Activated CD8-positive, alpha-beta memory T cell treated with anti-CD3 and anti-CD28 coated beads for 1 hour (primary cell): ENCODE measurements around the gene SULT2A1.
A peak's percentile ranks its signal among the peaks of the same experiment; 100 is the strongest.
"Not testable (repeated sequence)": the region's sequence is repeated elsewhere in the genome, so short reads cannot be mapped to it uniquely, and the experiment has no call there.

Experiments
- DNase-seq, 2 donors: peaks; one replicate each; pipeline ENCODE4 v3.0.0-alpha.2; 2020; ENCODE audit warnings: low read depth in 1 of 2; ENCODE audit errors: extremely low read depth in 1 of 2

Gene SULT2A1, protein sequence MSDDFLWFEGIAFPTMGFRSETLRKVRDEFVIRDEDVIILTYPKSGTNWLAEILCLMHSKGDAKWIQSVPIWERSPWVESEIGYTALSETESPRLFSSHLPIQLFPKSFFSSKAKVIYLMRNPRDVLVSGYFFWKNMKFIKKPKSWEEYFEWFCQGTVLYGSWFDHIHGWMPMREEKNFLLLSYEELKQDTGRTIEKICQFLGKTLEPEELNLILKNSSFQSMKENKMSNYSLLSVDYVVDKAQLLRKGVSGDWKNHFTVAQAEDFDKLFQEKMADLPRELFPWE

DNA sequence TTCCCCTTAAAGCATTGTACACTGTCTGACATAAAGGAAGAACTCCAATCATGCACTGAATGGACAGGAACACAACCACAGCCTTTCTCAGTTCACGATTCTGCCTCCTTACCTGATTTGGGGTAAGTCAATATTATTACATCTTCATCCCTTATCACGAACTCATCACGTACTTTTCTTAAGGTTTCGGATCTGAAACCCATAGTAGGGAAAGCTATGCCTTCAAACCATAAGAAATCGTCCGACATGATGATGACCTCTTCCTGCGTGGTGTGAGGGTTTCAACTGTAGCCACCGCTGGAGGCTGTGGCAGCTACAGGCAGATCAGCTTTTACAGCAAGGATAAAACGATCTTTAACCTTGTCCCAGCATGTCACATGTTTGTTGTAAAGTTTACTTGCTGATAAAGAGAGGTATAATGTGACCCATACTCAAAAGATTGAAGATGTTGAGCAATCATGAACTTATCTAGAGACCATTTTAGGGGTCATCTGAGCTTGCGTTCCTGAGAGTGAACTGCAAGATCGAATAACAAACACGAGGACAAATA lies at the start of gene SULT2A1:
TSS of gene SULT2A1 (minus strand) at position 306 of the 550 bp plus-strand sequence. CDS start at position 248, 58 bp downstream.
- DNase-seq = no peak

DNA sequence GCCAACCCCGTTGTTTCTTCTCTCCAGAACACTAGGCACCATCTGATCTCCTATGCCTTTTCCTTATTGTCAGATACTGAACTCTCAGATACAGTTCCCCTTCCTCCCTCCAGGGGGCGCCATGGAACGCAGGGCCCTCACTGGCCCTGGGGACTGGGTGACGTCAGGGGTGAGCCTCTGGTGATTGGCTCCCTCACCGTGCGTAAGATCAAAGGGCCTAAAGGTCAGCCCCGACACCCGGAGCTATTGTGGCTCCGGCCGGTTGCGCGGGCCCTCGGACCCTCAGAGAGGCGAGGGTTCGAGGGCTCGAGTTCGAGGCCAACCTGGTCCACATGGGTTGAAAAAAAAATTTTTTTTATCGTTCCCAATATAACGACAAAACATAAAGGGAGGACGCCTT lies 42.5 kb upstream of the SULT2A1 start:
- DNase-seq = not testable (repeated sequence)

DNA sequence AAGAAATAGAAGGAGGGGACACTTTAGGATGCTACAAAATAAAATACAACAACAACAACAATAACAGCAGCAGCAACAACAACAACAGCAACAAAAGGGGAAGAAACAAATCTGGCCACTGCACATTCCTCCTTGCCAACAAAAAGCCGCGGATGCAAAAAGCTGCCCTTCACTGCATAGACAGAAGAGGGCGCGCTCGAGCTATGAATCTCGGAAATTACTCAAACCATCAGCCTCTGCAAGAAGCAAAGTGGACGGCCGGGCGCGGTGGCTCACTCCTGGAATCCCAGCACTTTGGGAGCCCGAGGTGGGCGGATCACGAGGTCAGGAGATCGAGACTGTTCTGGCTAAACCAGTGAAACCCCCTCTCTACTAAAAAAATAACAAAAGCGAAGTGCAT lies 34.0 kb upstream of the SULT2A1 start:
- not testable (repeated sequence) for DNase-seq

DNA sequence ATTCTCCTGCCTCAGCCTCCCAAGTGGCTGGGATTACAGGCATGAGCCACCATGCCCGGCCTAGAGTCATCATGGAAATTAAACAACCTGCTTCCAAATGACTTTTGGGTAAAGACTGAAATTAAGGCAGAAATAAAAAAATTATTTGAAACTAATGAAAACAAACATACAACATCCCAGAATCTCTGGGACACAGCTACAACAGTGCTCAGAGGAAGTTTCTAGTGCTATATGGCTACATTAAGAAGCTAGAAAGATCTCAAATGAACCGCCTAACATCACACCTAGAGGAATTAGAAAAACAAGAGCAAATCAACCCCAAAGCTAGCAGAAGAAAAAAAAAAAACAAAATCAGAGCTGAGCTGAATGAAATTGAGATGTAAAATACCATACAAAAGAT lies 24.1 kb upstream of the SULT2A1 start:
- DNase-seq = not testable (repeated sequence)

DNA sequence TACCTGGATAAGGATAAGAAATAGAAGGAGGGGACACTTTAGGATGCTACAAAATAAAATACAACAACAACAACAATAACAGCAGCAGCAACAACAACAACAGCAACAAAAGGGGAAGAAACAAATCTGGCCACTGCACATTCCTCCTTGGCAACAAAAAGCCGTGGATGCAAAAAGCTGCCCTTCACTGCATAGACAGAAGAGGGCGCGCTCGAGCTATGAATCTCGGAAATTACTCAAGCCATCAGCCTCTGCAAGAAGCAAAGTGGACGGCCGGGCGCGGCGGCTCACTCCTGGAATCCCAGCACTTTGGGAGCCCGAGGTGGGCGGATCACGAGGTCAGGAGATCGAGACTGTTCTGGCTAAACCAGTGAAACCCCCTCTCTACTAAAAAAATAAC lies 23.2 kb upstream of the SULT2A1 start:
- DNase-seq = peak; percentile 3 to 36

DNA sequence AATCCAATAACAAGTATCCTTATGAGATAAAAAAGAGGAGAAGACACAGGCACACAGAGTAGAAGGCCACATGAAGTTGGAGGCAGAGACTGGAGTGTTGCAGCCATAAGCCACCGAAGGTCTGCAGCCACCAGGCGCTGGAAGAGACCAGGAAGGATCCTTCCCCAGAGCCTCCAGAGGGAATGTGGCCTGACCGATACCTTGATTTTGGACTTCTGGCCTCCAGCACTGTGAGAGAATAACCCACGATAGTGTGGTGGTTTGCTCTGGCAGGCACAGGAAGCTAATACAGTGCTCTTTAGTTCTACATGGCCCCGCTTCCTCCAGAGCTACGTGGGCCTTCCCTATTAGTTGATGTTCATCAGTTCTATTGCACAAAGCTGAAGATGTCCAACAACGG lies 15.3 kb upstream of the SULT2A1 start:
- DNase-seq = no peak

DNA sequence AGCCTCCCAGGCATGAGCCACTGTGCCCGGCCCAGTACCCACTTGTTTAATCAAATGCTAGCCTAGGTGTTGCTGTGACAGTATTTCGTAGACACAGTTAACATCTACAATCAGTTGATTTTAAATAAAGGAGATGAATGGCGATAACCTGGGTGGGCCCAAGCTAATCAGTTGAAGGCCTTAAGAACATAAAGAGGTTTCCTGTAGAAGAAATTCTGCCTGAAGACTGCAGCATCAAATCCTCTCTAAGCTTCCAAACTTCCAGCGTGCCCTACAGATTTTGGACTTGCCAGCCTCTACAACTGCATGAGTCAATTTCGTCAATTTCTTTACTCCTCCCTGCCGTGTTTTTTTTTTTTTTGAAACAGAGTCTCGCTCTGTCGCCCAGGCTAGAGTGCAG lies 13.2 kb upstream of the SULT2A1 start:
- no peak for DNase-seq

DNA sequence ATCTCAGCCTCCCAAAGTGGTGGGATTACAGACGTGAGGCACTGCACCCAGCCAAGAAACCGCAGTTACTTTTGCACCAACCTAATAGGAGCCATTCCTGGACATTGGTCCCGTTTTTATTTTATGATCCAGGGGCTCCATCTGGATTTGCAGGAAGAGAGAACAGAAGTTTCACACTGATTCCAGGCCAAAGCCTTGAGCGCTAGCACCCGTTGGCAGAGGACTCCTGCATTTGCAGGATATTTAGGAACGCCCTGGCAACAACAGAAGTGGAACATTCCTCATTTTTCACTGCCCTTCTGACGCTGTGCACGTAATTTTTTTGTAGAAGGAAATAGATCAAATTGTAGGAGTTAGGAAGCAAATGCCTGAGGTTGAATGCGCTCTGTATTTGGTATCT lies 11.7 kb upstream of the SULT2A1 start:
- DNase-seq = no peak

DNA sequence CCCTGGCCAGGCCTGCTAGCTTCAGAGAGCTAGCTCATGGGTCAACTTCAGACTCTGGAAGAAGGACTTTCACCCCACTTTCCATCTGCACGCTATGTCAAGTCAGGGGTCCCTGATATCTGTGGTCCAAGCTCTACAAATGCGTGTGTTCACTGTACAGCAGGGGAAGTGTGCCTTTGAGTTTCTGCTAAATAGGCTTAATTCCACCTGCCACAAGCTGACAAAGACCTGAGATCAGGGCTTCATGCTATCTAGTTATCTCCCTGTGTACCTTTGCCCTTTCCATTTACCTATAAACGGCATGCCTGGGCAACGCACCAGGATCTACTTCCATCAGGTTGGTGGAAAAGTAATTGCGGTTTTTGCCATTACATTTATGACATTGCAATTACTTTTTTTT lies 10.7 kb upstream of the SULT2A1 start:
- no peak for DNase-seq

DNA sequence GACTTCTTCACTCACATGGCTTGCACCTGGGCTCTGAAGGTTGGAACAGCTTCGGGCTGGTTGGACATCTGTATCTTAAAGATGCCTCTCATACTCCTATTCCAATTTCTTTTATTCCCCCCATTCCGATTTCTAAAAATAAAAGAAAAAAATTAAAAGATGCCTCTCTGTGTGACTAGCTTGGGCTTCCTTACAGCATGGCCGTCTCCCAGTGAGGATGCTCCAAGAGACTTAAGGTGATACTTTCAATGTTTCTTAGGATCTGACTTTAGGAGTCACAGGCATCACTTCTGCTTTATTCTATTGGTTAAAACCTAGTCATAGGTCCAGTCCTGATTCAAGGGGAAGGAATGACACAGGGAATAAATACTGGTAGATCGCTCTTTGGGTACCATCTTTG lies 9.9 kb upstream of the SULT2A1 start:
- no peak for DNase-seq

DNA sequence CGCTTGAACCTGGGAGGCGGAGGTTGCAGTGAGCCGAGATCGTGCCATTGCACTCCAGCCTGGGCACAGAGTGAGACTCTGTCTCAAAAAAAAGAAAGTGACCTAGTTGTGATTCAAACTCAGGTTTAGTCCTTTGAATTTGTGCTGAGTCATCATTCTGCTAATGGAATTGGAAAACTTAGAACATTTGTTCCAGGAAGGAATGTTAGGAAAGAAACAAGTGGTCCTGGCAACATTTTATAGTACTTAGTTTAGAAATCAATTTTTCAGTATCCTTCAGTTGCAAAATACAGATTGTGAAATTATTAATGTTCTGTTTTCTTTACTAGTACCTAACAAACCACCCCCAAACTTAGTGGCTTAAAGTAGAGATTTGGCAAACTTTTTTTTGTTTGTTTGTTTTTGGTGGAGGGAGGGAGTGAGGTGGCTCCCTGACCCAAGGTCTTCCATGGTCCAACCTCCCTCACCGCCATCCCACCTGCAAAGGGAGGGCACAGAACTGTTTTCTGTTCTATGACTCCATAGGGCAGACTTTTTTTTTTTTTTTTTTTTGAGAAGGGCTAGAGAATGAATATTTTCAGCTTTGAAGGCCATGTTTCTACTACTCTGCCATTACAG lies 9.2 kb upstream of the SULT2A1 start:
- DNase-seq = no peak

DNA sequence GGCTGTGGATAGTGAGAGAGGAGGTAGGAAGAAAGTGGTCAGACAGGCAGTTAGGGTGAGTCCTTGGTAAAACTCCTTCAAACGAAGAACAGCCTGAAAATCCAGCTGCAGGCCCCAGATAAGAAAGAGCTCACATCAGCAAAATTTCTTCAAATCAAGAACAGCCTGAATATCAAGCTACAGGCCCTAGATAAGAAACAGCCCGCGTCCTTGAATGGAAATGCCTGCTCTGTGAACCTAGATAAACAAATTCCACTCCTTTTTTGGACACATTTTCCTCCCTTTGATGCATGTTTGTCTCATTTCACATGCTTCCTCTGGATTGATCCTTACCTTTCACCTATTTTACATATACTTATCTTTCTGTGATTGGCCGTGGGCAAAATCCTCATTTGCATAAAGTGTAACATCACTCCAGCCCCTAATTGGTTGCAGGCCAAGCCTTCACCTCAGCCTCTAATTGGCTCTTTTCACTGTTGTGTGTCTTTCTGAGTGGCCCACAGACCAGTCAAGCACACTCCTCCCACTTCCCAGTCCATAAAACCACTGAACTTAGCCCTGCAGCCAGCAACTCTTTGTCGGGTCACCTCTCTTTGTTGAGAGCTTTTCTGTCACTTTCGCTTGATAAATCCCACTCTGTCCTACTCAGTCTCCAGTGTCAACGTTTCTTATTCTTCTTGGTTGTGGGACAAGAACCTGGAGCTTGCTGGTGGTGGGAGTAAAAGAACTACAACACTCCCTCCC lies 6.0 kb upstream of the SULT2A1 start:
- DNase-seq = no peak

DNA sequence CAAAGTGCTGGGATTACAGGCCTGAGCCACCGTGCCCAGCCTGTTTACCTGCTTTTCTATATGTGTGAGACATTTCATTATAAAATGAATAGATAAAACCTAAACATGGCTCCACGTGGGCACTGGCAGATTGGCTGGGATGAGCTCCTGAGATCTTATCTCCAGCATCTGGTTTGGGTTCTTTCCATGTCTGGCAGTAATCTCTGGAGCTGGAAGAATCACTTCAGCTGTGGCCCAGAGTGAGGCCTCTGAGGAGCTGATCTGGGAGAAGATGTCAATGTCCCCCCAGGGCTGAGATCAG lies 5.5 kb upstream of the SULT2A1 start:
- DNase-seq = no peak

DNA sequence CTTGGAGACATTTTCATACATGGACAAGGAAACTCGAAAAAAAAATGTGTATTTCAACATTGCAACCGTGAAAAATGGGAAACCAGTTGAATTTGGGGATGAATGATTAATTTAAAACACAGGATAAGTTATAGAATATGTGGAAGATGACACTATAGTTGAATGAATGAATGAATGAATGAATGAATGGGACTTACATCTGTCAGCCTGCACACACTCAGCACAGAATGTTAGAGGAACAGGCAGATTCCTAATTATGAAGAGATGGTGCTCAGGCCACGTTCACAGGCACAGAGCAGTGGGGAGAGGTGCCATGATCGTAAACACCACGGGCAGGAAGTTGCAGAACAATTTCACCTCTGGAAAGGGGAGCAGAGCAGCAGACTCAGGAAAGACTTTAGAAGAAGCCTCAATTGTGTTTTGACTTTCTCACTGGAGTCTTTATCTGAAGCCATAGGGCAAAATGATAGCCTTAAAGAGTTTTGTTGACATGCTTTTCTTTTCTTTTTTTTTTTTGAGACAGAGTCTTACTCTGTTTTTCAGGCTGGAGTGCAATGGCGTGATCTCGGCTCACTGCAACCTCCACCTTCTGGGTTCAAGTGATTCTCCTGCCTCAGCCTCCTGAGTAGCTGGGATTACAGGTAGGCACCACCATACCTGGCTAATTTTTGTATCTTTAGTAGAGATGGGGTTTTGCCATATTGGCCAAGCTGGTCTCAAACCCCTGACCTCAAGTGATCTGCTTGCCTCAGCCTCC lies 4.9 kb upstream of the SULT2A1 start:
- no peak for DNase-seq

DNA sequence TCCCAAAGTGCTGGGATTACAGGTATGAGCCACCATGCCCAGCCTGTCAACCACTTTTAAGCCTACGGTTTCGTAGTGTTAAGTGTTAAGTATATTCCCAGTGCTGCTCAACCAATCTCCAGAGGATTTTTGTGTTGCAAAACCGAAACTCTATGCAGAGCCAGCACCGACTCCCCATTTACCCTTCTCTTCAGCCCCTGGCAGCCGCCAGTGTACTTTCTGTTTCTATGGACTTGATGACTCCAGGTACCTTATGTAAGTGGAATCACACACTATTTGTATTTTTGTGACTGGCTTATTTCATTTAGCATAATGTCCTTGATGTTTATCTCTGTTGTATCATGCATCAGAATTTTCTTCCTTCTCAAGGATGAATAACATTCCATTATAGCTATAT lies 1.1 kb downstream of the SULT2A1 start:
- DNase-seq = no peak

DNA sequence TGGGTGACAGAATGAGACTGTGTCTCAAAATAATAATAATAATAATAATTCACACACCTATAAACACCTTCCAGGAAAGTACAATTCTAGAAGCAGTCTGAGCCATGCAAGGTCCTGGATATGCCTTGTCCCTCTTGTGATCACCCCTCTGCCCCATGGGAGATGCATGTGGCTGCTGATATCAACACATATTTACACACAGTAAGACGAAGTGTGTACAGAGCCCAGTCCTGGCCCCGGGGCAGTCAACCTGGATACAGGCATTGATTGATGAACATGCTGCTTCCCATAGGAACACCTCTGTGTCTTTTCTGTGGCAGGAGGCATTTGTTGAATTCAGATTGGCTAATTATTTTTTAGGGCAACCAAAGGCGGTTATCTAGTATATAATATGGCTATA lies 3.2 kb downstream of the SULT2A1 start:
- DNase-seq = no peak

DNA sequence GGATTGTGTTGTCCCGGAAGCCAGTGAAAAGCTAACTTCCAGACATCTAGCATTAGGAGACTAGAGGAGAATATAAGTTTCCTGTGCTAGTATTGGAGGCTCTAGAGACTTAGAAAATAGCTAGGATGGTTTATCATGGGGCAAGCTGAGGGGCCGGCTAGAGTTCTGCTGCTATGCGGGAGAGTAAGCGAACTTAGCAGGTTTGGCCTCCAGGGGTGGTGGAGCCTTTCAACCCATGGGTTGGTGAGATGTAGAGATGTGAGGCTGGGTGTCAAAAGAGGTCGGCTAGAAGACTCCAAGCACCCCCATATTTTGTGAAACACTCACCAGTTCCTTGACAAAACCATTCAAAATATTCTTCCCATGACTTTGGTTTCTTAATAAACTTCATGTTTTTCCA lies 4.4 kb downstream of the SULT2A1 start:
- no peak for DNase-seq

DNA sequence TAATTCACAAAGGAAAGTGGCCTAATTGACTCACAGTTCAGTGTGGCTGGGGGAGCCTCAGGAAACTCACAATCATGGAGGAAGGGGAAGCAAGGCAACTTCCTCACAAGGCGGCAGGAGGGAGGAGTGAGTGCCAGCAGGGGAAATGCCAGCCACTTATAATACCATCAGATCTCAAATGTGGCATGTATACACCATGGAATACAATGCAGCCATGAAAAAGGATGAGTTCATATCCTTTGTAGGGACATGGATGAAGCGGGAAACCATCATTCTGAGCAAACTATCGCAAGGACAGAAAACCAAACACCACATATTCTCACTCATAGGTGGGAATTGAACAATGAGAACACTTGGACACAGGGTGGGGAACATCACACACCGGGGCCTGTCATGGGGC lies 6.7 kb downstream of the SULT2A1 start:
- DNase-seq = not testable (repeated sequence)

DNA sequence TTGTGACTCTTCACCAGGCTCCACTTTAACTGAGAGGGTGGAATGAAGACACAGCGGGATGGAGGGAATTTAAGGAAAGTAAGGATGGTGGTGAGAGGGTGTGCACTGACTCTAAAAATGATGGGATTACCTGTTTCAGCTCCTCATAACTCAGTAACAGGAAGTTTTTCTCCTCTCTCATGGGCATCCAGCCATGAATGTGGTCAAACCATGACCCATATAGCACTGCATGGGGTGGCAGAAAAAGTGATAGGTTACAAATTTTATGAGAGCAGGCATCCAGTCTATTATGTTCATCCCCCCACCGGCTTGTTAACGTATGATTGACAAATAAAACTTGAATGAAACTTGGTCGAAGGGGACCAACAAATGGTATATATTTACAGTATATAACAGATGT lies 7.2 kb downstream of the SULT2A1 start:
- DNase-seq = no peak

DNA sequence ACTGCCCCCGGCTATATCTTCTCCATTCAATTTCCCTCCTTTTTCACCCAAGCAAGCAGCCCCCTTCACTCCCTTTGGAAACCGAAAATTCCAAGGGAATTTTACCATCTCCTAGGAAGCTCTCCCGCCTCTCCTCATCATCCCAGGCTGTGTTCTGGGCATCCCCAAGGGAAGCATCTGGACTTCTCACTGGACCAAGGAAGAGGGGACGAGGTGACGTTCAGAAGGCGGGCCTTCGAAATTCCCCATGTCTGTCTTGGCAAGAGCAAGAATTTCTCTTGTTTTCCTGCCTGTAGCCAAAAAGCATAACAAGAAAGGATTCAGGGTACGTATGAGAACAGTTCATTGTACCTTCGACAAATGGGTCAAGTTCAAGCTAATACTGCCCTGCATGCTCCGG lies 20.9 kb downstream of the SULT2A1 start:
- DNase-seq = no peak

DNA sequence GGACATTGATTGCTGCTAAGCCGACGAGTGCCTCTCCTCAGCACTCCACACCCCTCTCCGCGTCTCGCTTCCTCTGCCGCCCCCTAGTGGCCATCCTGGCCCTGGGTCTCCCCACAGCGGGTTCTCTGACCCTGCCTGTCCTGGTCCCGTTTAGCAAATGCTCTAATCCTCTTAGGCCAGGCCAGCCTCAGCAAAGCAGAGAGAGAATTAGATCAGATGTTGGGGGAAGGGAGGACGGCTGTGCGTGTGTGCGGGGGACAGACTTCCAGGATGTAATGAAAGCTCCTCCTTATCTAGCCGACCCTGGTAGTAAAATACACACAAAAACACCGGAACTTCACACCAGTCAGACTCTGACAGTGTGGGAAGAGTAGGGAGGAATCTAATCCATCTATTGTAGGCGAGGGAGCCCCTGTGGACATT lies 22.6 kb downstream of the SULT2A1 start:
- peak; percentile 45 to 82 for DNase-seq
